ENCODE results near the gene RBM33. TPM values are rescaled to one million over a fixed set of nuclear protein-coding genes. Genes with fewer than 3 reads are reported as not detected.

Gene RBM33
- total RNA-seq, 1 donor from 2014 or later: 50.5 TPM

GRCh38 chr7:155670521-155670920, 26.1 kb downstream of the RBM33 start:
- H3K9me3 Mint-ChIP-seq (ENCODE audit: unreplicated experiment): no peaks in the 10 kb centered on the region
- Histone ChIP-seq H3K27ac (ENCODE audit: low read depth, low read length) (no peak overlapping the region), H3K4me2 (ENCODE audit: low read length) (no peak overlapping the region), H3K27me3 (ENCODE audit: insufficient read depth, low read length) (no peaks in the 10 kb centered on the region), H2AFZ (ENCODE audit: low read depth, low read length) (no peak overlapping the region), H3K79me2 (ENCODE audit: insufficient read depth, low read length) (peaks cover 88% of the 10 kb centered on the region), H4K20me1 (ENCODE audit: insufficient read depth, low read length) (peaks cover 76% of the 10 kb centered on the region), H3K36me3 (ENCODE audit: insufficient read depth, low read length) (peaks cover 3% of the 10 kb centered on the region), H3K4me1 (ENCODE audit: insufficient read depth, low read length) (peaks cover 13% of the 10 kb centered on the region), H3K4me3 (ENCODE audit: insufficient read depth, low read depth, low read length) (no peak overlapping the region), H3K9me3 (ENCODE audit: insufficient read depth, low read depth, low read length) (no peaks in the 10 kb centered on the region), H3K9ac (ENCODE audit: low read length) (no peak overlapping the region)
- peaks cover 29% of the 10 kb centered on the region for H3K4me1 Mint-ChIP-seq (ENCODE audit: low read depth, unreplicated experiment)
- DNase-seq (ENCODE audit: low read depth) (no peak), FAIRE-seq (no peak)
- TF ChIP-seq EZH2 (IDR thresholded peaks at IDR 0.05; ENCODE audit: insufficient read depth, low read length): no peak
- TF ChIP-seq CTCF (IDR thresholded peaks at IDR 0.05; ENCODE audit: insufficient read depth, low read depth, low read length): no peak
- no peaks in the 10 kb centered on the region for H3K27me3 Mint-ChIP-seq (ENCODE audit: low read depth, unreplicated experiment)
- no peak overlapping the region for H3K4me3 Mint-ChIP-seq (ENCODE audit: unreplicated experiment)
- H3K27ac Mint-ChIP-seq (ENCODE audit: unreplicated experiment): peak overlapping the region; percentile 34
- peaks cover 6% of the 10 kb centered on the region for H3K36me3 Mint-ChIP-seq (ENCODE audit: low read depth, unreplicated experiment)

GRCh38 chr7:155674556-155674955, 30.1 kb downstream of the RBM33 start:
- peaks cover 10% of the 10 kb centered on the region for H3K36me3 Mint-ChIP-seq (ENCODE audit: low read depth, unreplicated experiment)
- H3K27me3 Mint-ChIP-seq (ENCODE audit: low read depth, unreplicated experiment): no peaks in the 10 kb centered on the region
- no peak for FAIRE-seq
- peaks cover 4% of the 10 kb centered on the region for H3K4me1 ChIP-seq (ENCODE audit: insufficient read depth, low read length)
- H3K27ac Mint-ChIP-seq (ENCODE audit: unreplicated experiment): no peak overlapping the region
- H3K36me3 ChIP-seq (ENCODE audit: insufficient read depth, low read length): peaks cover 3% of the 10 kb centered on the region
- no peak overlapping the region for H3K9ac ChIP-seq (ENCODE audit: low read length)
- H3K79me2 ChIP-seq (ENCODE audit: insufficient read depth, low read length): peaks cover 77% of the 10 kb centered on the region
- H3K4me3 ChIP-seq (ENCODE audit: insufficient read depth, low read depth, low read length): no peak overlapping the region
- TF ChIP-seq EZH2 (IDR thresholded peaks at IDR 0.05; ENCODE audit: insufficient read depth, low read length) (no peak), CTCF (IDR thresholded peaks at IDR 0.05; ENCODE audit: insufficient read depth, low read depth, low read length) (no peak)
- H3K4me2 ChIP-seq (ENCODE audit: low read length): no peak overlapping the region
- no peaks in the 10 kb centered on the region for H3K27me3 ChIP-seq (ENCODE audit: insufficient read depth, low read length)
- DNase-seq (ENCODE audit: low read depth): no peak
- peaks cover 20% of the 10 kb centered on the region for H3K4me1 Mint-ChIP-seq (ENCODE audit: low read depth, unreplicated experiment)
- H3K4me3 Mint-ChIP-seq (ENCODE audit: unreplicated experiment): no peak overlapping the region
- H3K27ac ChIP-seq (ENCODE audit: low read depth, low read length): no peak overlapping the region
- no peak overlapping the region for H2AFZ ChIP-seq (ENCODE audit: low read depth, low read length)
- peaks cover 61% of the 10 kb centered on the region for H4K20me1 ChIP-seq (ENCODE audit: insufficient read depth, low read length)
- H3K9me3 ChIP-seq (ENCODE audit: insufficient read depth, low read depth, low read length): no peaks in the 10 kb centered on the region
- H3K9me3 Mint-ChIP-seq (ENCODE audit: unreplicated experiment): no peaks in the 10 kb centered on the region

GRCh38 chr7:155676052-155676451, 31.6 kb downstream of the RBM33 start:
- H2AFZ ChIP-seq (ENCODE audit: low read depth, low read length): no peak overlapping the region
- no peak for FAIRE-seq
- no peaks in the 10 kb centered on the region for H3K4me1 ChIP-seq (ENCODE audit: insufficient read depth, low read length)
- no peak overlapping the region for H3K4me2 ChIP-seq (ENCODE audit: low read length)
- TF ChIP-seq EZH2 (IDR thresholded peaks at IDR 0.05; ENCODE audit: insufficient read depth, low read length) (no peak), CTCF (IDR thresholded peaks at IDR 0.05; ENCODE audit: insufficient read depth, low read depth, low read length) (no peak)
- H3K36me3 ChIP-seq (ENCODE audit: insufficient read depth, low read length): peaks cover 13% of the 10 kb centered on the region
- H3K27me3 ChIP-seq (ENCODE audit: insufficient read depth, low read length): no peaks in the 10 kb centered on the region
- Mint-ChIP-seq H3K36me3 (ENCODE audit: low read depth, unreplicated experiment) (peaks cover 8% of the 10 kb centered on the region), H3K9me3 (ENCODE audit: unreplicated experiment) (no peaks in the 10 kb centered on the region), H3K4me1 (ENCODE audit: low read depth, unreplicated experiment) (peaks cover 9% of the 10 kb centered on the region), H3K4me3 (ENCODE audit: unreplicated experiment) (no peak overlapping the region), H3K27me3 (ENCODE audit: low read depth, unreplicated experiment) (no peaks in the 10 kb centered on the region), H3K27ac (ENCODE audit: unreplicated experiment) (no peak overlapping the region)
- H3K9ac ChIP-seq (ENCODE audit: low read length): no peak overlapping the region
- H3K4me3 ChIP-seq (ENCODE audit: insufficient read depth, low read depth, low read length): no peak overlapping the region
- H3K27ac ChIP-seq (ENCODE audit: low read depth, low read length): no peak overlapping the region
- peaks cover 72% of the 10 kb centered on the region for H3K79me2 ChIP-seq (ENCODE audit: insufficient read depth, low read length)
- H4K20me1 ChIP-seq (ENCODE audit: insufficient read depth, low read length): peaks cover 53% of the 10 kb centered on the region
- DNase-seq (ENCODE audit: low read depth): no peak
- H3K9me3 ChIP-seq (ENCODE audit: insufficient read depth, low read depth, low read length): no peaks in the 10 kb centered on the region
